Activated T-helper 9 cell treated with anti-CD3 and anti-CD28 coated beads, Interleukin-2, amount 50 U/mL, for 16 hours (primary cell): Measurements from ENCODE around the gene TUNAR.
"Not testable (repeated sequence)": the region's sequence is repeated elsewhere in the genome, so short reads cannot be mapped to it uniquely, and the experiment has no call there.

Experiments
- DNase-seq: peaks from one replicate; pipeline ENCODE4 v3.0.0-alpha.2; 2020; ENCODE audit warnings: low read depth

Gene TUNAR

DNA sequence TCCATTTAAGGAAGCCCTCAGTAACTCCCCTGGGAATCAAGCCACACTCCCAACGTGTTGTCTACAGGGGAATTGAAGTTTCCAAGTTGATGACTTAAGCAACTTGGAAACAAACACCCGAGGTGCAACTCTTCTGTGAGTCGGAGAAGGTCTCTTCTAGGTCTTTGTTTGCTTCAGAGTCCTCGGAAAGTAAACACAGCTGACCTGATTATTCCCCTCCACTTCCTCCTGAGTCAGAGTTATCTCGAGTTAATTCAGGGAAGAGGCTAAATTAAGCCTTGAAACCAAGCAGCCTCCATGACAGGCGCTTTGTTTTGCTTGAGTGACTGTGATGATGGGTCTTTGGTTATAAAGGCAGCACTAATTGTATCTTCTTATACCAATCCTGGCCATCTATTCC, 41.8 kb downstream of the TUNAR start:
- no peak for DNase-seq

- no peak for DNase-seq
Measured at GRCh38 chr14:95920769-95921438, 44.3 kb downstream of the TUNAR start.

- DNase-seq: no peak
Measured at GRCh38 chr14:95922080-95922479, 45.4 kb downstream of the TUNAR start.

DNA sequence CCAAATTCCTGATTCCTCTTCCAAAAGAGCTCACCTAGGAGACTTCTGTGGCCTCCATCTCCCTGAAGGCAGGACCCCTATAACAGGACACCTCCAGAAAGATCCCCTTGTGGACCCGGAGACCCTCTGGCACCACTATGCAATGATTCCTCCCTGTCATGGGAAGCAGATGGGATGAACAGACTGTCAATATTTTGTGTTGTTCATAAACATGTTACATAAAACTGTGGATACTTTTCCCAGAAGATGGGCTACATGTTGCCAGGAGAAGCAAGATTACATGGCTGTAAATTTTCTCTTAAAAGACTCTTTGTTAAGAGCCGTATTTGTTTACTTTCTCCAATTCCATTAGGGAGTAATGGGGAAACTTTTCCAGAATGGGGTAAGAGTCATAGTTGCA, 52.1 kb downstream of the TUNAR start:
- DNase-seq: no peak

- DNase-seq: no peak
Measured at GRCh38 chr14:95931384-95931783, 54.8 kb downstream of the TUNAR start.

- DNase-seq: no peak
Measured at GRCh38 chr14:95935228-95935822, 58.7 kb downstream of the TUNAR start.

- DNase-seq: no peak
Measured at GRCh38 chr14:95936041-95936440, 59.4 kb downstream of the TUNAR start.

DNA sequence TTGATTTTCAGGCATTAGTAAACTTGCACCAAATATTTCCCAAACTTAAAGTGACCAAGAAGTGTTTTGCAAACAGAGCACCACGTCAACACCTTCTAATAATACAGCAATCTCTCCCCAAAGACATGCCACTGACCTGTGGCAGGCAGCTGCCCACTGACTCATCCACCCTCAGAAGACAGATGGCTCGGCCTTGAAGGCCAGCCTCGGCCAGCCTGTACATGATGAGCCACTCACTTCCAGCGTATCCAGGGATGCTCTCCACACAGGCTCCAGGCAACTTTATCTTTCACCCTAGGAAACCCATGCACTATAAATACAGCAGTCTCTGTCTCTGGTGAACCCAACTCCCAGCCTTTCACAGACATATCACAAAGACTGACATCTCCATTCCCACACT, 62.7 kb downstream of the TUNAR start:
- no peak for DNase-seq

GRCh38 chr14:95941897-95942296, 65.3 kb downstream of the TUNAR start:
- DNase-seq: no peak

DNA sequence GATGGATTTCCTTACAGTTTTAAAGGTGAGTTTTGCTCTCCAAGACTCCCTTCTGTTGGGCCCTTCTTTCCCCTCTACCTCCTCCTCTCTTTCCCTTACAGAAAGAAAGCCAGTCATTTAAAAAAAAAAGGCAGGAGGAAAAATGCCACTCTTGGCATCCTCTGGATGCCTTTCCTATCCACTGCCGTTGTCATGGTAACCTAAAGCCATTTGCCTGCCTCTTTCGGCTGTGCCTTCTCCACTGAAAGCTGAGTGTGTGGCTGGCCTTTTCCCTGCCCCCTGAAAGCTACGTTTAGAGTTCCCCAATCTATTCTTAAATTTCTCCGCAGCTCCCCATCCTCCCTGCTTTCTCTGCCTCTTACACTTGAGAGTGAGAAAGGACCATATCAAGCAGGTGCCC, 67.1 kb downstream of the TUNAR start:
- DNase-seq: no peak

GRCh38 chr14:95944462-95944861, 67.8 kb downstream of the TUNAR start:
- no peak for DNase-seq

DNA sequence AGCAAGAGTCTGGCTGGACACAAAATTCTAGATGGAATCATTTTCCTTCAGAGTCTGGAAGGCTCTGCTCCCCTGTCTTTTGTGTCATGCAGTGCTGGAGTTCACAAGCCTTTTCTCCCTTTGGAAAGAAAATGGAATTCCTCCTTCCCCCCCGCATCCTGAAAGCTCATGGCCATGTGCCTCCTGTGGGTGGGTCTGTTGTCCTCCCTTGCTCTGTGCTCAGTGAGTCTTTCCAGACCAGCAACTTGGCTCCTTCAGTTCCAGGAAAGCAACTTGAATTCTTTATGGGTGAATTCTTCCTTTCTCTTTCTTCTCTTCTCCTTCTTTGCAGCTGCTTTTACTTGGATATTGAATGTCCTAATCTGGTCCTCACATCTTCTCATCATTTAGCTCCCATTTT, 70.2 kb downstream of the TUNAR start:
- no peak for DNase-seq

DNA sequence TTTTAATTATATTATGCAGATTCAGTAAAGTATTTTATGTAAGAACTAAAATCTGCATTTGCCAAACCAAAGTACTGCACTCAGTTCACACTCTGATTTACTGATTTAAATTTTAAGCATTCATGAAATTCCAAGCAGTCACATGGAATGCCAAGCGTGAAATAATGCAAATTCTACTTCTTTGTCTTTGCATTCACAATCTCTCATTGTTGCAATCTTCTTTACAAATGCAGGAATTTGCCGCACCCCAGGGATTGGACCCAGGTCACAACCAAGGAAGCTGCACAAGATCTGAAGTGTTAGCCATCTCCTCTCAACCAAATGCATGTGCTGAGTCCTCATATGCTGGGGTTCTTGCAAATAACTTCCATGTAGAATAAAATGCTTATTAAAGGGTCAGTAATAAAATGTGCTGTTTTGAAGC, 71.9 kb downstream of the TUNAR start:
- DNase-seq: no peak

GRCh38 chr14:95951359-95951758, 74.7 kb downstream of the TUNAR start:
- no peak for DNase-seq

DNA sequence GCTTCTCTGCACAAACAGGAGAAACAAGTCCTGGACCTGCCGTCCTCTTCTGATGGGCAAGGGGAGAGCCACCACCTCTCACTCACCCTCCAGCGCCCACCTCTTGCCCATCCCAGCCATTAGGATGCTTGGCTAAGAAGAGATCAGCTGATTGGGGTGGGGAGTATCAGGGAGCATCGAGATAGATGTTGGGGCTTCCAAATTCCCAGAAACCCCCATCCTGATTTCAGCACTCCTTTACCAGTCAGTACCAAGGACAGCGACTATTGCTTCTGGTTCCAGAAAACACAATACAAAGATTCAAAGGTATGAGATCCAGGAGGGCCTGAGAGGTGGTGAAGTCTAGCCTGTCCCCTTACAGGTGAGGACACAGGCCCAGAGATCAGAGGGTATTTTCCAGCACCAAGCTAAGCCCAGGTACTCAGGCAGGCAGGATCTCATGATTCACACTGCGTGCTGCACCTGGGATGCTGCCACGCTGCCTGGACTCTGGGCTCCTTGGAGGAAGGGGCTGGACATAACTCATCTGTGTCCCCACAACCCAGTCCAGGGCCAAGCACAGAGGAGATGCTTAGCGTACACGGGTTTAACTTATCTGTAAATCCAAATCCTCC, 76.6 kb downstream of the TUNAR start:
- DNase-seq: no peak

DNA sequence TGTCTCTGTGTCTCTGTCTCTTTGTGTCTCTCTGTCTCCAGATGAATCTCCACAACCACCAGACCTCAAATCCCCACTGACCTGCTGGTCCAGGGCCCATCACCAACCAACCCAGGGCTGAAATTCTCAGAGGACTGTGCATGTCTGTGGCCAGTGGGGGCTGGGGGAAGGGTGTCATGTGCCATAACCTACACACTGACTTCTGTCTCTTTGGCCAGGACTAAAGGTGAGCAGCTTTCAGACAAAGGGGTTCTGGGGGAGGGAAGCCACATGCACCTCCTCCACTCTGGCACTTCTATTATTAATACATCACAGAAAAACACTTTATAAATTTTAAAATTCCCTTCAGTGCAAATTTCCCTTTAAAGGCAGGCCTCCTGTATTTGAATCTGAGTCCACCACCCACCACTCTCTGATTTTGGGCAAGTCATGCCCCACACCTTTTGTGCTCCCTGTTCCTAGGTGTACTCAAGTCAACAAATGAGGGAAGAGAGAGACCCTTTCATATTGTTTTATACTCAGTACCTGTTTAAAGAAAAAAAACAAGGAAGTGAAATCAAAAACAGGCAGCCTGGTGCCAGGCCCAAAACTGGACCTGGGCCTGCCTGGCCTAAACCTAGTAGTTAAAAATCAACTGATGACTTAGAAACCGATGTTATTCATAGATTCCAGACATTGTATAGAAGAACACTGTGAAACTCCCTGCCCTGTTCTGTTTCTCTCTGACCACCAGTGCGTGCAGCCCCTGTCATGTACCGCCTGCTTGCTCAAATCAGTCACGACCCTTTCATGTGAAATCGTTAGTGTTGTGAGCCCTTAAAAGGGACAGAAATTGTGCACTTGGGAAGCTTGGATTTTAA, 80.2 kb downstream of the TUNAR start:
- no peak for DNase-seq

DNA sequence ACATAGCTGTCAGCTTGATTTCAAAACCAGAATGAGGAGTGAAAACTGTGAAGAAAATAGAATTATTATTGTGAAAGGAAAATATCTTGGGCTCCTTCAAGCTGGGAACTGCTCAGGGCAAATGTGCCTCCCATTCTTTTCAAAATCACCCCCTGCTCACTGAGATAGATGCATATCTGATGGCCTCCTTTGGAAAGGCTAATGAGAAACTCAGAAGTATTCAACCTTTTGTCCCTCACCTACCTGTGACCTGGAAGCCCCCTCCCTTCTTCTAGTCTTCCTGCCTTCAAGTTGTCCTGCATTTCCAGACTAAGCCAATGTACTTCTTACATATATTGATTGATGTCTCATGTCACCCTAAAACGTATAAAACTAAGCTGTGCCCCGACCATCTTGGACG, 81.5 kb downstream of the TUNAR start:
- no peak for DNase-seq

GRCh38 chr14:95959317-95959716, 82.7 kb downstream of the TUNAR start:
- no peak for DNase-seq

- no peak for DNase-seq
Measured at GRCh38 chr14:95961481-95961880, 84.8 kb downstream of the TUNAR start.

DNA sequence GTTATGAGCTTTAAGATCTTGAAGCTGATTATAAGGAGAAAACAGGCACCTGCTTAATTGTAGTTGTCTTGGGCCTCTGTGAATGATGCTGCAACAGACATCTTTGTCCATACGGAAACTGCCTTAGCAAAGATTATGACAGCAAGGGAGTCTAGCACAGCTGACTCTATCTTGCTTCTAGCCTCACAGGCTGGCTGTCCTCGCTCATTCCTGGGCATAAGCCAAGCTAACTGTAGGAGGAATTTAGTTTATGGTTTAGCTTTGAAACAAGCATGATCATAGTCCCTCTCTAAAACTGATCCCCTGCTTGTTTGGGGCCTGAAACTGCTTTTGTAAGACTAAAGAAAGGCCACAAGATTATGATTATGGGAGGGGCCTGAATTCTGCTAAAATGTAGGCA, 88.3 kb downstream of the TUNAR start:
- no peak for DNase-seq

DNA sequence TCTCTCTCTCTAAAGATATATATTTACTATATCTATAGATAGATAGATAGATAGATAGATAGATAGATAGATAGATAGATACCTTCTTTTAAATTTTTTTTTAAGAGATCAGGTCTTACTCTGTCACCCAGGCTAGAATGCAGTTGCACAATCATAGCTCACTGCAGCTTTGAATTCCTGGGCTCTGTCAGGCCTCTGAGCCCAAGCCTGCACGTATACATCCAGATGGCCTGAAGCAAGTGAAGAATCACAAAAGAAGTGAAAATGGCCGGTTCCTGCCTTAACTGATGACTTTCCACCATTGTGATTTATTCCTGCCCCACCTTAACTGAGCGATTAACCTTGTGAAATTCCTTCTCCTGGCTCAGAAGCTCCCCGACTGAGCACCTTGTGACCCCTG, 91.4 kb downstream of the TUNAR start:
- not testable (repeated sequence) for DNase-seq
